GM12878 (cell line): ENCODE results near the gene CTNNA2. TPM values are rescaled to one million over a fixed set of nuclear protein-coding genes. Genes with fewer than 3 reads are reported as not detected.
A peak's percentile ranks its signal among the peaks of the same experiment; 100 is the strongest.

Experiments
- ATAC-seq: fragments of 200-7000 bp; cut with Tn5 transposase; 3 replicates; pipeline ENCODE4 v1.9.1; 2020; ENCODE audit warnings: mild to moderate bottlenecking, moderate library complexity
- BruUV-seq: library from RNA; stranded (reverse); fragments of 400-500 nt; replicated peaks from 2 replicates; lab custom pipeline; 2021; lab: Mats Ljungman, UMichigan
- CTCF ChIA-PET: fragments of 300-600 bp; sonication (Branson Sonifier 250); formaldehyde crosslinking; extraction: SDS; loops from one replicate; lab custom pipeline; 2021; ENCODE audit warnings: inconsistent platforms; lab: Yijun Ruan, JAX
- POLR2A ChIA-PET: fragments of 350-600 bp; formaldehyde crosslinking; extraction: SDS; loops from one replicate; lab custom pipeline; 2021; ENCODE audit warnings: inconsistent platforms; lab: Charles Lee
- RAD21 ChIA-PET: fragments of 300-600 bp; sonication (Branson Sonifier 250); formaldehyde crosslinking; loops from one replicate; lab custom pipeline; 2023; ENCODE audit warnings: antibody characterized with exemption; ENCODE audit not compliant: unreplicated experiment; lab: Charles Lee
- SMC1A ChIA-PET: fragments of 300-600 bp; sonication (Branson Sonifier 250); formaldehyde crosslinking; loops from one replicate; lab custom pipeline; 2023; ENCODE audit not compliant: unreplicated experiment, uncharacterized antibody; lab: Charles Lee
- DNase-seq: peaks from one replicate; pipeline ENCODE4 v3.0.0-alpha.2; 2011; ENCODE audit warnings: low read depth, low spot score
- FAIRE-seq: peaks from 3 replicates; lab custom pipeline; 2011; peaks lifted over from hg19 to GRCh38; lab: Jason Lieb, UNC
- H2AFZ ChIP-seq: 2 replicates; pipeline ENCODE4 v1.6.0; 2011; ENCODE audit warnings: low read depth, low read length, control low read depth; ENCODE audit not compliant: control insufficient read depth
- H3K27ac ChIP-seq: 2 replicates; pipeline ENCODE4 v1.5.1; 2011; ENCODE audit warnings: control low read depth; ENCODE audit not compliant: control insufficient read depth, insufficient read depth
- H3K27me3 ChIP-seq, 2 experiments: replicated peaks in 1 of 2; 2 replicates each; pipeline versions ENCODE4 v1.6.0 to v1.6.1; 2011; ENCODE audit warnings: low read length in 1 of 2; ENCODE audit not compliant: control insufficient read depth in 2 of 2, insufficient read depth in 2 of 2
- H3K36me3 ChIP-seq, 2 experiments: 2 replicates each; pipeline ENCODE4 v1.5.1; 2011; ENCODE audit warnings: low read length in 1 of 2; ENCODE audit not compliant: control insufficient read depth in 2 of 2, insufficient read depth in 2 of 2
- H3K4me1 ChIP-seq: 2 replicates; pipeline ENCODE4 v1.6.1; 2011; ENCODE audit warnings: mild to moderate bottlenecking, low read length, moderate library complexity, mixed read lengths; ENCODE audit not compliant: control insufficient read depth, insufficient read depth
- H3K4me2 ChIP-seq: 2 replicates; pipeline ENCODE4 v1.6.0; 2011; ENCODE audit warnings: control low read depth; ENCODE audit not compliant: control insufficient read depth, insufficient read depth
- H3K4me3 ChIP-seq: fragments of 200-600 bp; sonication (generic); 2 replicates; pipeline ENCODE4 v1.5.1; 2016
- H3K79me2 ChIP-seq: 2 replicates; pipeline ENCODE4 v1.6.0; 2011; ENCODE audit warnings: low read length; ENCODE audit not compliant: control insufficient read depth, insufficient read depth
- H3K9ac ChIP-seq: 2 replicates; pipeline ENCODE4 v1.8.0; 2011; ENCODE audit warnings: low read length, control low read depth, mixed read lengths; ENCODE audit not compliant: control insufficient read depth, insufficient read depth
- H3K9me3 ChIP-seq: replicated peaks from 3 replicates; pipeline ENCODE4 v1.5.1; 2011; ENCODE audit warnings: mild to moderate bottlenecking, low read length; ENCODE audit not compliant: control insufficient read depth, insufficient read depth
- H4K20me1 ChIP-seq: 2 replicates; pipeline ENCODE4 v1.6.0; 2011; ENCODE audit not compliant: control insufficient read depth, insufficient read depth
- ASH2L ChIP-seq: fragments of 300-600, 200-600 bp; sonication (generic); IDR thresholded peaks from 2 replicates; pipeline ENCODE4 v1.6.1; 2017; ENCODE audit warnings: low read depth, mild to moderate bottlenecking, borderline replicate concordance
- E2F4 ChIP-seq: IDR thresholded peaks from 2 replicates; pipeline ENCODE4 v1.6.1; 2012; ENCODE audit warnings: low read depth, low read length, improper control_type of control experiment
- MTA3 ChIP-seq: IDR thresholded peaks from 2 replicates; pipeline ENCODE4 v1.6.1; 2012; ENCODE audit warnings: low read length, inconsistent platforms, borderline replicate concordance
- NFYA ChIP-seq: IDR thresholded peaks from 2 replicates; pipeline ENCODE4 v1.6.1; 2011; ENCODE audit warnings: low read depth, mild to moderate bottlenecking, low read length, improper control_type of control experiment, borderline replicate concordance
- RBBP5 ChIP-seq: fragments of 200-600 bp; sonication (generic); conservative IDR thresholded peaks from 2 replicates; pipeline ENCODE4 v1.6.1; 2016
- STAT1 ChIP-seq: fragments of 450-650 bp; conservative IDR thresholded peaks from 2 replicates; pipeline ENCODE4 v1.6.1; 2014; ENCODE audit warnings: antibody characterized with exemption, mild to moderate bottlenecking
- SUZ12 ChIP-seq: fragments of 200-600 bp; sonication (generic); IDR thresholded peaks from one replicate; pipeline ENCODE4 v1.6.1; 2018; ENCODE audit warnings: antibody characterized with exemption, mild to moderate bottlenecking; ENCODE audit not compliant: unreplicated experiment
- YY1 ChIP-seq: IDR thresholded peaks from 2 replicates; pipeline ENCODE4 v1.6.1; 2011; ENCODE audit warnings: low read depth, mild to moderate bottlenecking, low read length
- ZBED1 ChIP-seq: IDR thresholded peaks from 2 replicates; pipeline ENCODE4 v1.6.1; 2016; ENCODE audit warnings: borderline replicate concordance
- ZNF24 ChIP-seq: fragments of 450-650 bp; IDR thresholded peaks from 2 replicates; pipeline ENCODE4 v1.6.1; 2017; ENCODE audit warnings: antibody characterized with exemption, mild to moderate bottlenecking
- WGBS: methylation state at CpG from one replicate; pipeline ENCODE4 v1.1.6; 2016; ENCODE audit warnings: low lambda C conversion rate; ENCODE audit not compliant: insufficient replicate concordance, insufficient coverage; ENCODE audit errors: missing lambda C conversion rate; 5-methylcytosine and 5-hydroxymethylcytosine counted together
- in situ Hi-C: fragments of 300-500 bp; cut with MboI; formaldehyde crosslinking; loops from 9 replicates; pipeline ENCODE4 v1.14.3; 2018; ENCODE audit warnings: mixed read lengths
- intact Hi-C: fragments of 100-400 bp; cut with micrococcal nuclease; formaldehyde crosslinking; loops from one replicate; pipeline ENCODE4 v1.14.2; 2022; ENCODE audit not compliant: unreplicated experiment
- polyA plus RNA-seq, 11 experiments: library from polyadenylated mRNA; depleted of rRNA in 4 of 11; unstranded in 6 of 11; stranded (reverse) in 5 of 11; fragments of >200 nt; fragmentation: Nextera tagmentation in 4 of 11; fragmentation: Illumina TruSeq in 1 of 11; extraction: Ambion mirVana in 4 of 11; extraction: Trizol in 1 of 11; gene quantifications; 1 replicate in 1 of 11; 2 replicates in 10 of 11; pipeline versions ENCODE4 v1.2.1 to v1.2.3, GENCODE V29; 2011 to 2016; ENCODE audit warnings: inconsistent platforms in 2 of 11, missing spikeins in 2 of 11, low read depth in 1 of 11
- total RNA-seq, 4 experiments: library from RNA; depleted of rRNA in 3 of 4; stranded (reverse); fragments of >200 nt in 3 of 4; fragmentation: Illumina TruSeq in 1 of 4; extraction: Trizol in 1 of 4; gene quantifications; 2 replicates each; pipeline versions ENCODE4 v1.2.1 to v1.2.3, GENCODE V29; 2013 to 2021
- TF ChIP-seq, protein P1 (sequence below): fragments of 450-650 bp; formaldehyde crosslinking; IDR thresholded peaks from 2 replicates; pipeline ENCODE4 v1.4.0; 2022; ENCODE audit warnings: mild to moderate bottlenecking, moderate library complexity

CTNNA2 gene
- total and polyA plus RNA-seq, 10 of the 15 experiments (the other 5 are each of a cell fraction or from before 2014, with no cell fraction given) = 2.4 to 36.2 (median 6.6) TPM

GRCh38 chr2:79850912-79851311 is 338.1 kb downstream of the CTNNA2 start:
- CTCF ChIA-PET = no interaction called here
- in situ Hi-C loops = loop anchor here (25.0 kb wide), 1 partner anchor 814 kb away; the partner anchor contains the start of gene REG3G
- Histone ChIP-seq H3K4me2 (no peak overlapping the region), H3K9ac (no peak overlapping the region), H3K4me3 (no peak overlapping the region), H4K20me1 (no peaks in the 10 kb centered on the region), H3K9me3 (no peaks in the 10 kb centered on the region), H2AFZ (no peak overlapping the region), H3K27me3 (no peaks in the 10 kb centered on the region; a peak in 1 of 4 replicates), H3K36me3 (no peaks in the 10 kb centered on the region), H3K27ac (no peak overlapping the region), H3K4me1 (no peaks in the 10 kb centered on the region), H3K79me2 (no peaks in the 10 kb centered on the region)
- POLR2A ChIA-PET = no interaction called here
- ATAC-seq = no peak
- TF ChIP-seq YY1 = no peak
- TF ChIP-seq SUZ12 = no peak
- TF ChIP-seq E2F4 = no peak
- intact Hi-C loops = no loop called here
- SMC1A ChIA-PET = no interaction called here
- RAD21 ChIA-PET = no interaction called here
- DNase-seq = no peak
- no peak for FAIRE-seq
- BruUV-seq = no TSS peak

GRCh38 chr2:79855264-79856006 is 342.6 kb downstream of the CTNNA2 start:
- Histone ChIP-seq H3K27ac (no peak overlapping the region), H3K36me3 (no peaks in the 10 kb centered on the region), H3K79me2 (no peaks in the 10 kb centered on the region), H3K27me3 (no peaks in the 10 kb centered on the region; a peak in 1 of 4 replicates), H3K4me2 (no peak overlapping the region), H3K4me1 (no peaks in the 10 kb centered on the region), H3K4me3 (no peak overlapping the region), H3K9ac (no peak overlapping the region), H3K9me3 (no peaks in the 10 kb centered on the region), H4K20me1 (no peaks in the 10 kb centered on the region), H2AFZ (no peak overlapping the region)
- 5% methylated on average over 10 of the region's 10 CpGs for WGBS
- in situ Hi-C loops = loop anchor here (25.0 kb wide), 1 partner anchor 818 kb away; the partner anchor contains the start of gene REG3G
- FAIRE-seq (no peak), DNase-seq (no peak), ATAC-seq (peak; percentile 30; the same call in 1 of the 3 replicates)
- no TSS peak for BruUV-seq
- CTCF ChIA-PET = interaction anchor here (1.1 to 1.5 kb wide), 3 partner anchors 9 to 618 kb away, joined by 3 read pairs; no protein-coding TSS in a partner anchor
- POLR2A ChIA-PET = no interaction called here
- intact Hi-C loops = no loop called here
- SMC1A ChIA-PET = interaction anchor here (0.6 kb wide), 1 partner anchor 673 kb away, joined by 3 read pairs; no protein-coding TSS in a partner anchor
- RAD21 ChIA-PET = no interaction called here
- TF ChIP-seq, protein P1, sequence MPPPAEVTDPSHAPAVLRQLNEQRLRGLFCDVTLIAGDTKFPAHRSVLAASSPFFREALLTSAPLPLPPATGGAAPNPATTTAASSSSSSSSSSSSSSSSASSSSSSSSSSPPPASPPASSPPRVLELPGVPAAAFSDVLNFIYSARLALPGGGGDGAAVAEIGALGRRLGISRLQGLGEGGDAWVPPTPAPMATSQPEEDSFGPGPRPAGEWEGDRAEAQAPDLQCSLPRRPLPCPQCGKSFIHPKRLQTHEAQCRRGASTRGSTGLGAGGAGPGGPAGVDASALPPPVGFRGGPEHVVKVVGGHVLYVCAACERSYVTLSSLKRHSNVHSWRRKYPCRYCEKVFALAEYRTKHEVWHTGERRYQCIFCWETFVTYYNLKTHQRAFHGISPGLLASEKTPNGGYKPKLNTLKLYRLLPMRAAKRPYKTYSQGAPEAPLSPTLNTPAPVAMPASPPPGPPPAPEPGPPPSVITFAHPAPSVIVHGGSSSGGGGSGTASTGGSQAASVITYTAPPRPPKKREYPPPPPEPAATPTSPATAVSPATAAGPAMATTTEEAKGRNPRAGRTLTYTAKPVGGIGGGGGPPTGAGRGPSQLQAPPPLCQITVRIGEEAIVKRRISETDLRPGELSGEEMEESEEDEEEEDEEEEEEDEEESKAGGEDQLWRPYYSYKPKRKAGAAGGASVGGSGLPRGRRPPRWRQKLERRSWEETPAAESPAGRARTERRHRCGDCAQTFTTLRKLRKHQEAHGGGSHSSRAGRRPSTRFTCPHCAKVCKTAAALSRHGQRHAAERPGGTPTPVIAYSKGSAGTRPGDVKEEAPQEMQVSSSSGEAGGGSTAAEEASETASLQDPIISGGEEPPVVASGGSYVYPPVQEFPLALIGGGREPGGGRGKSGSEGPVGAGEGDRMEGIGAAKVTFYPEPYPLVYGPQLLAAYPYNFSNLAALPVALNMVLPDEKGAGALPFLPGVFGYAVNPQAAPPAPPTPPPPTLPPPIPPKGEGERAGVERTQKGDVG (CRISPR knock-in tag) = no peak
- TF ChIP-seq ZBED1 (no peak), NFYA (no peak), ZNF24 (no peak), E2F4 (no peak), ASH2L (no peak), RBBP5 (no peak), STAT1 (no peak), MTA3 (no peak)
